HepG2 (cell line): ENCODE data around the gene PPP1R13L. TPM values are rescaled to one million over a fixed set of nuclear protein-coding genes. Genes with fewer than 3 reads are reported as not detected.

ENCODE experiments used
- CEBPB ChIP-seq: IDR thresholded peaks from 2 replicates; pipeline ENCODE4 v1.6.1; 2011; ENCODE audit warnings: low read depth, low read length, improper control_type of control experiment, borderline replicate concordance
- HMGXB4 ChIP-seq, 2 experiments: sonication (generic) in 1 of 2; formaldehyde crosslinking in 1 of 2; IDR thresholded peaks; 2 replicates each; pipeline versions ENCODE4 v1.4.0 to v1.6.1; 2018 to 2020; ENCODE audit warnings: missing genetic modification reagents in 2 of 2, borderline replicate concordance in 1 of 2, low read depth in 1 of 2, mild to moderate bottlenecking in 1 of 2, missing biosample characterization in 1 of 2
- JUND ChIP-seq: sonication (generic); formaldehyde crosslinking; IDR thresholded peaks from 2 replicates; pipeline ENCODE4 v1.8.0; 2022; ENCODE audit warnings: mild to moderate bottlenecking, missing genetic modification reagents
- KLF13 ChIP-seq: sonication (generic); formaldehyde crosslinking; IDR thresholded peaks from 2 replicates; pipeline ENCODE4 v1.4.0; 2020; ENCODE audit warnings: mild to moderate bottlenecking, missing genetic modification reagents
- SAFB2 ChIP-seq: sonication (generic); formaldehyde crosslinking; IDR thresholded peaks from 2 replicates; pipeline ENCODE4 v1.5.1; 2020; ENCODE audit warnings: missing genetic modification reagents, low read depth, mild to moderate bottlenecking, borderline replicate concordance
- SP4 ChIP-seq: sonication (generic); formaldehyde crosslinking; IDR thresholded peaks from 2 replicates; pipeline ENCODE4 v1.8.1; 2023; ENCODE audit warnings: mild to moderate bottlenecking, missing genetic modification reagents
- TFE3 ChIP-seq: IDR thresholded peaks from 2 replicates; pipeline ENCODE4 v1.6.1; 2016
- TMF1 ChIP-seq: sonication (generic); formaldehyde crosslinking; IDR thresholded peaks from 2 replicates; pipeline ENCODE4 v1.8.1; 2022; ENCODE audit warnings: low read depth, missing genetic modification reagents
- ZFP36L2 ChIP-seq: sonication (generic); formaldehyde crosslinking; IDR thresholded peaks from 2 replicates; pipeline ENCODE4 v1.4.0; 2020; ENCODE audit warnings: missing genetic modification reagents
- ZKSCAN1 ChIP-seq: fragments of 150-350 bp; IDR thresholded peaks from 2 replicates; pipeline ENCODE4 v1.6.1; 2014; ENCODE audit warnings: low read length
- ZNF17 ChIP-seq: sonication (generic); formaldehyde crosslinking; IDR thresholded peaks from 2 replicates; pipeline ENCODE4 v1.5.0; 2020; ENCODE audit warnings: mild to moderate bottlenecking, missing genetic modification reagents
- ZNF292 ChIP-seq: sonication (generic); formaldehyde crosslinking; IDR thresholded peaks from 2 replicates; pipeline ENCODE4 v1.8.1; 2022; ENCODE audit warnings: mild to moderate bottlenecking, low read depth, missing genetic modification reagents, borderline replicate concordance
- ZNF318 ChIP-seq: sonication (generic); formaldehyde crosslinking; IDR thresholded peaks from 2 replicates; pipeline ENCODE4 v1.4.0; 2020; ENCODE audit warnings: mild to moderate bottlenecking, missing genetic modification reagents
- polyA plus RNA-seq, 8 experiments: library from polyadenylated mRNA; depleted of rRNA in 3 of 8; stranded (reverse) in 7 of 8; unstranded in 1 of 8; fragments of >200 nt; fragmentation: Illumina TruSeq in 4 of 8; extraction: Trizol in 4 of 8; gene quantifications; 2 replicates each; pipeline versions ENCODE4 v1.2.1 to v1.2.3, GENCODE V29; 2011 to 2016; ENCODE audit warnings: low read depth in 4 of 8, missing spikeins in 1 of 8, mixed read lengths in 1 of 8; ENCODE audit not compliant: insufficient read depth in 1 of 8
- total RNA-seq, 5 experiments: library from RNA; depleted of rRNA; stranded (reverse); fragments of >200 nt; fragmentation: Illumina TruSeq; extraction: Trizol; gene quantifications; 2 replicates each; pipeline ENCODE4 v1.2.3, GENCODE V29; 2016; ENCODE audit warnings: low read depth in 1 of 5

PPP1R13L gene
- total and polyA plus RNA-seq, 2 of the 13 experiments (the other 11 are each of a cell fraction or from before 2014, with no cell fraction given) = 1.3 to 6.6 TPM

DNA sequence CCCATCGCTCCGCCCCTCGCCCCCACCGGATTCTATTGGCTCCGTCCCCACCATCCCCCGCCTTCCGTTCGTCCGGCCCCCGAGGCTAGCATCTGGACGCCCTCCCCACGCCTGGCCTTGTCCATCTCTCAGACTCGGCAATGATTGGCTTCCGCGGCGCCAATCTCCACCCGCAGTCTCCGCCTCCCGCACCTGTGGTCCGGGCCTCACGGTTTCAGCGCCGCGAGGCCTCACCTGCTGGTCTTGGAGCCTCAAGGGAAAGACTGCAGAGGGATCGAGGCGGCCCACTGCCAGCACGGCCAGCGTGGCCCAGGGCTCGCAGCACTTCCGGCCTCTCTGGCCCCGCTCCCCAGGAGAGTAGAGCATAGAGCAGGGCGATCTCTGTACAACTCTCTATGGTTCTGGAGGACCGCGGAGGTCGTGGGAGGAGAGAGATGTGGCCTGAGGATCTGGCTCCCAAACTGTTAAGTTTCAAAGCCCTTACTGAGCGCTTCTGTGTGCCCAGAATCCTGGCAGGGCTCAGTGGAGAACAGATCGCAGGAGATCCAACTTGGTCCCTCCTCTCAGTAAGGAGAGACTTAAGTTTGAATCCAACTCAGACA lies 18.8 kb upstream of the PPP1R13L start, which contains the start of gene ERCC1 (continued):
- TF ChIP-seq HMGXB4 (CRISPR knock-in tag; IDR thresholded peaks at IDR 0.05; ENCODE audit: borderline replicate concordance in 1 of 2, low read depth in 1 of 2) (peak; percentile 86 to 88), ZNF17 (CRISPR knock-in tag) (no peak), JUND (CRISPR knock-in tag) (no peak), SAFB2 (CRISPR knock-in tag) (peak; percentile 54; the same call in 1 of the 2 replicates), SP4 (CRISPR knock-in tag) (peak; percentile 95), ZKSCAN1 (no peak), TMF1 (CRISPR knock-in tag) (0 out of 2 replicates have a peak, but pooled peaks have one; percentile 39), ZFP36L2 (peak; percentile 90; the same call in 1 of the 2 replicates), CEBPB (no peak), ZNF318 (peak; percentile 31; the same call in 1 of the 2 replicates), TFE3 (CRISPR knock-in tag) (peak; percentile 33; the same call in 1 of the 2 replicates), KLF13 (CRISPR knock-in tag) (no peak), ZNF292 (CRISPR knock-in tag) (0 out of 2 replicates have a peak, but pooled peaks have one; percentile 60)
